ENCODE measurements around the gene ELF2.
"Not testable (repeated sequence)": the region's sequence is repeated elsewhere in the genome, so short reads cannot be mapped to it uniquely, and the experiment has no call there.

ELF2 gene

DNA sequence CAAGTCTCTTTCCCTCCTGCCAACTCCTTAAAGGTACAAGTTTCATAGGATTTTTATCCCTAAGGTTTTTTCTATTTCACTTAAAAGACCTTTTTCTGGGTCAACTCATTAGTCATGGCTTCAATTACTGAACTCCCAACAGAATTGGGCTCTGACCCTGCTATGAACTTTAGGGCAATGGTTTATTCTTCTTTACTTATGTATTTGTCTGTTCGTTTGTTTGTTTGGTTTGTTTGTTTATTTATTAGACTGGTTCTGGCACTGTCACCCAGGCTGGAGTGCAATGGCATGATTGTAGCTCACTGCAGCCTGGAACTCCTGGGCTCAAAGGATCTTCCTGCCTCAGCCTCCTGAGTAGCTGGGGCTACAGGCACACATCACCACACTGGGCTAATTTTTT, 167.3 kb downstream of the ELF2 start:
- no peak for DNase-seq
- Histone ChIP-seq H3K27me3 (no peaks in the 10 kb centered on the region), H3K9me3 (no peaks in the 10 kb centered on the region), H3K4me3 (no peak overlapping the region), H3K27ac (no peak overlapping the region), H3K4me1 (peaks cover 0 to 10% (median 3%) of the 10 kb centered on the region in 4 donors), H3K36me3 (no peaks in the 10 kb centered on the region)
- intact Hi-C loops (cut with DNase I; ENCODE audit: low total_unique reads): loop anchor here (10.0 kb wide), 1 partner anchor 165 kb away; the partner anchor contains the start of gene ELF2
- TF ChIP-seq, protein P1, sequence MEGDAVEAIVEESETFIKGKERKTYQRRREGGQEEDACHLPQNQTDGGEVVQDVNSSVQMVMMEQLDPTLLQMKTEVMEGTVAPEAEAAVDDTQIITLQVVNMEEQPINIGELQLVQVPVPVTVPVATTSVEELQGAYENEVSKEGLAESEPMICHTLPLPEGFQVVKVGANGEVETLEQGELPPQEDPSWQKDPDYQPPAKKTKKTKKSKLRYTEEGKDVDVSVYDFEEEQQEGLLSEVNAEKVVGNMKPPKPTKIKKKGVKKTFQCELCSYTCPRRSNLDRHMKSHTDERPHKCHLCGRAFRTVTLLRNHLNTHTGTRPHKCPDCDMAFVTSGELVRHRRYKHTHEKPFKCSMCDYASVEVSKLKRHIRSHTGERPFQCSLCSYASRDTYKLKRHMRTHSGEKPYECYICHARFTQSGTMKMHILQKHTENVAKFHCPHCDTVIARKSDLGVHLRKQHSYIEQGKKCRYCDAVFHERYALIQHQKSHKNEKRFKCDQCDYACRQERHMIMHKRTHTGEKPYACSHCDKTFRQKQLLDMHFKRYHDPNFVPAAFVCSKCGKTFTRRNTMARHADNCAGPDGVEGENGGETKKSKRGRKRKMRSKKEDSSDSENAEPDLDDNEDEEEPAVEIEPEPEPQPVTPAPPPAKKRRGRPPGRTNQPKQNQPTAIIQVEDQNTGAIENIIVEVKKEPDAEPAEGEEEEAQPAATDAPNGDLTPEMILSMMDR (IDR thresholded peaks at IDR 0.05): no peak

GRCh38 chr4:139008278-139008677, 168.7 kb downstream of the ELF2 start:
- H3K4me3 ChIP-seq; H3K27me3 ChIP-seq; intact Hi-C loops (cut with DNase I; ENCODE audit: low total_unique reads); H3K9me3 ChIP-seq; H3K27ac ChIP-seq; DNase-seq; H3K4me1 ChIP-seq; H3K36me3 ChIP-seq: not testable (repeated sequence)

- no peaks in the 10 kb centered on the region for H3K4me1 ChIP-seq
- intact Hi-C loops (cut with DNase I; ENCODE audit: low total_unique reads): no loop called here
- TF ChIP-seq, protein P1 (IDR thresholded peaks at IDR 0.05): no peak
- no peaks in the 10 kb centered on the region for H3K36me3 ChIP-seq
- H3K9me3 ChIP-seq: no peaks in the 10 kb centered on the region
- no peak overlapping the region for H3K4me3 ChIP-seq
- no peak for DNase-seq
- no peaks in the 10 kb centered on the region for H3K27me3 ChIP-seq
- H3K27ac ChIP-seq: no peak overlapping the region
These were observed 169.4 kb downstream of the ELF2 start for GRCh38 chr4:139007640-139008039.

All from tibial artery (tissue), 4 donors.